KMS-11 (cell line): ENCODE measurements around the gene RASGRF2.

Source experiments
- H2AFZ ChIP-seq: fragments of 200-600 bp; sonication (generic); 2 replicates; pipeline ENCODE4 v1.6.1; 2016; ENCODE audit warnings: antibody characterized with exemption, mixed run types, low read depth
- H3K27ac ChIP-seq: fragments of 200-600 bp; sonication (generic); 2 replicates; pipeline ENCODE4 v1.6.1; 2016; ENCODE audit warnings: mild to moderate bottlenecking, mixed run types
- H3K27me3 ChIP-seq: fragments of 200-600 bp; sonication (generic); 2 replicates; pipeline ENCODE4 v1.6.1; 2017; ENCODE audit warnings: mild to moderate bottlenecking, low read depth, mixed run types, moderate library complexity; ENCODE audit not compliant: insufficient read depth
- H3K36me3 ChIP-seq: fragments of 200-600 bp; sonication (generic); 2 replicates; pipeline ENCODE4 v1.6.1; 2017; ENCODE audit warnings: mild to moderate bottlenecking, mixed run types; ENCODE audit not compliant: insufficient read depth
- H3K4me1 ChIP-seq: fragments of 200-600 bp; sonication (generic); 2 replicates; pipeline ENCODE4 v1.6.1; 2016; ENCODE audit warnings: mild to moderate bottlenecking, low read depth, mixed run types; ENCODE audit not compliant: poor library complexity, severe bottlenecking
- H3K4me2 ChIP-seq: fragments of 200-600 bp; sonication (generic); 2 replicates; pipeline ENCODE4 v1.7.0; 2016; ENCODE audit warnings: mild to moderate bottlenecking, mixed run types
- H3K4me3 ChIP-seq: fragments of 200-600 bp; sonication (generic); IDR thresholded peaks from 2 replicates; pipeline ENCODE4 v1.6.1; 2017; ENCODE audit warnings: low read depth, low read length, mixed read lengths; ENCODE audit not compliant: insufficient read depth
- H3K79me2 ChIP-seq: fragments of 200-600 bp; sonication (generic); 2 replicates; pipeline ENCODE4 v1.6.1; 2016; ENCODE audit warnings: low read depth, mixed run types; ENCODE audit not compliant: insufficient read depth
- H3K9ac ChIP-seq: fragments of 200-600 bp; sonication (generic); 2 replicates; pipeline ENCODE4 v1.6.1; 2016; ENCODE audit warnings: mild to moderate bottlenecking, mixed run types
- H4K20me1 ChIP-seq: fragments of 200-600 bp; sonication (generic); 2 replicates; pipeline ENCODE4 v1.6.1; 2016; ENCODE audit warnings: mild to moderate bottlenecking, mixed run types; ENCODE audit not compliant: insufficient read depth
- CTCF ChIP-seq: fragments of 200-600 bp; sonication (generic); conservative IDR thresholded peaks from 2 replicates; pipeline ENCODE4 v1.6.1; 2017; ENCODE audit warnings: low read depth, mild to moderate bottlenecking, antibody characterized with exemption, low read length, moderate library complexity, mixed read lengths

RASGRF2 gene

DNA sequence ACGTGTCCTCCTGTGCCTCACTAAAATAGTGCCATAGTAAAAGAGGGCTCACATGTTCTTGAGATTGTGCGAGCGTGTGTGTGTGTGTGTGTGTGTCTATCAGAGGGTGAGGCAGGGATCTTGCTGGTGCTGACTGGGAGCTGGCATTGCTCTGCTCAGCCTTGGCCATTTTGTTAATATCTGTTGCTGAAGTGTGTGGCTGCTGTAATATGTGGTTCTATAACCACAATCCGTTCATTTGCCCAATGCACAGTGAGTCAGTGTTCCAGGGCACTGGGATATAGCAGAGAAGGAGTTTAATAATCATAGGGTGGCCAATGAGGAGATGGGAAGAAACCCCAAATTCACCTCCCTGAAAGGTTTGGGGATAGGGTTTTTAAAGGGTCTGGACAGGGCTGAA lies 61.3 kb downstream of the RASGRF2 start:
- Histone ChIP-seq H3K9ac (no peak overlapping the region), H3K79me2 (no peaks in the 10 kb centered on the region), H3K4me3 (no peak overlapping the region), H3K27me3 (no peaks in the 10 kb centered on the region), H3K36me3 (no peaks in the 10 kb centered on the region), H3K27ac (no peak overlapping the region), H3K4me1 (no peaks in the 10 kb centered on the region), H4K20me1 (no peaks in the 10 kb centered on the region), H2AFZ (no peak overlapping the region), H3K4me2 (no peak overlapping the region)
- TF ChIP-seq CTCF, result no peak

- no peak overlapping the region for H3K4me2 ChIP-seq
- H3K9ac ChIP-seq, result no peak overlapping the region
- H3K36me3 ChIP-seq, result no peaks in the 10 kb centered on the region
- no peaks in the 10 kb centered on the region for H3K27me3 ChIP-seq
- no peak overlapping the region for H3K27ac ChIP-seq
- H4K20me1 ChIP-seq, result no peaks in the 10 kb centered on the region
- H2AFZ ChIP-seq, result no peak overlapping the region
- H3K4me1 ChIP-seq, result no peaks in the 10 kb centered on the region
- H3K4me3 ChIP-seq, result no peak overlapping the region
- H3K79me2 ChIP-seq, result no peaks in the 10 kb centered on the region
- TF ChIP-seq CTCF, result no peak
Measured at GRCh38 chr5:81021951-81022687, 62.0 kb downstream of the RASGRF2 start.

- TF ChIP-seq CTCF, result no peak
- no peak overlapping the region for H3K4me2 ChIP-seq
- H3K9ac ChIP-seq, result no peak overlapping the region
- no peaks in the 10 kb centered on the region for H4K20me1 ChIP-seq
- no peaks in the 10 kb centered on the region for H3K36me3 ChIP-seq
- H3K27ac ChIP-seq, result no peak overlapping the region
- H3K79me2 ChIP-seq, result no peaks in the 10 kb centered on the region
- no peaks in the 10 kb centered on the region for H3K4me1 ChIP-seq
- H3K27me3 ChIP-seq, result no peaks in the 10 kb centered on the region
- no peak overlapping the region for H2AFZ ChIP-seq
- no peak overlapping the region for H3K4me3 ChIP-seq
Measured at GRCh38 chr5:81022688-81023084, 62.5 kb downstream of the RASGRF2 start.

- no peak for TF ChIP-seq CTCF
- Histone ChIP-seq H3K9ac (no peak overlapping the region), H3K27ac (no peak overlapping the region), H3K4me2 (no peak overlapping the region), H2AFZ (no peak overlapping the region), H3K27me3 (no peaks in the 10 kb centered on the region), H4K20me1 (no peaks in the 10 kb centered on the region), H3K79me2 (no peaks in the 10 kb centered on the region), H3K4me1 (no peaks in the 10 kb centered on the region), H3K36me3 (no peaks in the 10 kb centered on the region), H3K4me3 (no peak overlapping the region)
Measured at GRCh38 chr5:81023261-81023970, 63.3 kb downstream of the RASGRF2 start.
